SK-N-SH treated with all-trans-retinoic acid at 6 μM for 48 hours (cell line): ENCODE results near the gene NAALADL2.

ENCODE experiments used
- BACH2 ChIP-seq: fragments of 250-450 bp; sonication (Bioruptor Pico); IDR thresholded peaks from 2 replicates; pipeline ENCODE4 v1.9.0; 2021; ENCODE audit warnings: mild to moderate bottlenecking, borderline replicate concordance
- ESRRG ChIP-seq: fragments of 250-450 bp; sonication (Bioruptor Pico); IDR thresholded peaks from 2 replicates; pipeline ENCODE4 v1.6.1; 2021; ENCODE audit warnings: mild to moderate bottlenecking
- OSR1 ChIP-seq: fragments of 250-450 bp; sonication (Bioruptor Pico); IDR thresholded peaks from 2 replicates; pipeline ENCODE4 v1.8.0; 2022; ENCODE audit warnings: moderate library complexity, mild to moderate bottlenecking, inconsistent platforms
- PPARA ChIP-seq: fragments of 250-450 bp; sonication (Bioruptor Pico); IDR thresholded peaks from 2 replicates; pipeline ENCODE4 v1.5.0; 2020; ENCODE audit warnings: mild to moderate bottlenecking, borderline replicate concordance
- ZC3H10 ChIP-seq: fragments of 250-450 bp; sonication (Bioruptor Pico); IDR thresholded peaks from 2 replicates; pipeline ENCODE4 v1.5.1; 2021; ENCODE audit warnings: mild to moderate bottlenecking, moderate library complexity
- ZFP3 ChIP-seq: fragments of 250-450 bp; sonication (Bioruptor Pico); IDR thresholded peaks from 2 replicates; pipeline ENCODE4 v1.5.0; 2020; ENCODE audit warnings: mild to moderate bottlenecking, moderate library complexity
- ZNF565 ChIP-seq: fragments of 450-650 bp; formaldehyde crosslinking; conservative IDR thresholded peaks from 2 replicates; pipeline ENCODE4 v1.5.0; 2020; ENCODE audit warnings: low read depth, mild to moderate bottlenecking, moderate library complexity
- ZNF8 ChIP-seq: fragments of 450-650 bp; formaldehyde crosslinking; IDR thresholded peaks from 2 replicates; pipeline ENCODE4 v1.5.0; 2020; ENCODE audit warnings: mild to moderate bottlenecking, moderate library complexity
- TF ChIP-seq, protein P1 (sequence below): fragments of 250-450 bp; sonication (Bioruptor Pico); IDR thresholded peaks from 2 replicates; pipeline ENCODE4 v1.8.0; 2020; ENCODE audit warnings: mild to moderate bottlenecking, moderate library complexity, borderline replicate concordance
- TF ChIP-seq, protein P2 (sequence below): fragments of 250-450 bp; sonication (Bioruptor Pico); IDR thresholded peaks from 2 replicates; pipeline ENCODE4 v1.5.1; 2020; ENCODE audit warnings: low read depth, mild to moderate bottlenecking, moderate library complexity
- TF ChIP-seq, protein P3 (sequence below): fragments of 250-450 bp; sonication (Bioruptor Pico); IDR thresholded peaks from 2 replicates; pipeline ENCODE4 v1.5.0; 2020; ENCODE audit warnings: mild to moderate bottlenecking, moderate library complexity
- TF ChIP-seq, protein P4 (sequence below): fragments of 250-450 bp; sonication (Bioruptor Pico); IDR thresholded peaks from 2 replicates; pipeline ENCODE4 v1.8.0; 2021; ENCODE audit warnings: low read depth, mild to moderate bottlenecking, moderate library complexity, borderline replicate concordance

DNA sequence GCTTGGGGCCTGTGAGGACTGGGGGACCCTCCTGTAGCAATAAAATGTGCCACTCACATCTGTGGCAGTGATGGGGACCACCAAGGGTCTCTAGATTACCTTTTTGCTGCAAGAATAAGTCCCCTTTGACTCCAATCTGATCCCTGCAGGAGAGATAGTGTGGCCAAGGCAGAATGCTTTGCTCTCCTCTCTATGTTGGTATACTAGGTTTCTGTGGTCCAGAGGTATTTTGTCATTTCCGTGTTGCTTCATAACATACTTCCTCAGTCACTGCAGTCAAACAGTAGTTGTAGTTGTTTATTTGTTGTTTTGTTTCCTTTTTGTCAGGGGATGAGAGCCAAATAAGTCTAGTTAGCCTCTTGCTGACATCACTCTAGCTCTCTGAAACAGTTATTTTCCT lies 13.1 kb upstream of the NAALADL2 start:
- TF ChIP-seq PPARA (CRISPR knock-in tag) (no peak), ZNF8 (CRISPR knock-in tag) (no peak), ZC3H10 (no peak), ZNF565 (CRISPR knock-in tag) (no peak), OSR1 (no peak), ZFP3 (CRISPR knock-in tag) (no peak), BACH2 (CRISPR knock-in tag) (no peak), ESRRG (no peak)
- TF ChIP-seq, protein P1, sequence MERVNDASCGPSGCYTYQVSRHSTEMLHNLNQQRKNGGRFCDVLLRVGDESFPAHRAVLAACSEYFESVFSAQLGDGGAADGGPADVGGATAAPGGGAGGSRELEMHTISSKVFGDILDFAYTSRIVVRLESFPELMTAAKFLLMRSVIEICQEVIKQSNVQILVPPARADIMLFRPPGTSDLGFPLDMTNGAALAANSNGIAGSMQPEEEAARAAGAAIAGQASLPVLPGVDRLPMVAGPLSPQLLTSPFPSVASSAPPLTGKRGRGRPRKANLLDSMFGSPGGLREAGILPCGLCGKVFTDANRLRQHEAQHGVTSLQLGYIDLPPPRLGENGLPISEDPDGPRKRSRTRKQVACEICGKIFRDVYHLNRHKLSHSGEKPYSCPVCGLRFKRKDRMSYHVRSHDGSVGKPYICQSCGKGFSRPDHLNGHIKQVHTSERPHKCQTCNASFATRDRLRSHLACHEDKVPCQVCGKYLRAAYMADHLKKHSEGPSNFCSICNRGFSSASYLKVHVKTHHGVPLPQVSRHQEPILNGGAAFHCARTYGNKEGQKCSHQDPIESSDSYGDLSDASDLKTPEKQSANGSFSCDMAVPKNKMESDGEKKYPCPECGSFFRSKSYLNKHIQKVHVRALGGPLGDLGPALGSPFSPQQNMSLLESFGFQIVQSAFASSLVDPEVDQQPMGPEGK: no peak
- TF ChIP-seq, protein P2, sequence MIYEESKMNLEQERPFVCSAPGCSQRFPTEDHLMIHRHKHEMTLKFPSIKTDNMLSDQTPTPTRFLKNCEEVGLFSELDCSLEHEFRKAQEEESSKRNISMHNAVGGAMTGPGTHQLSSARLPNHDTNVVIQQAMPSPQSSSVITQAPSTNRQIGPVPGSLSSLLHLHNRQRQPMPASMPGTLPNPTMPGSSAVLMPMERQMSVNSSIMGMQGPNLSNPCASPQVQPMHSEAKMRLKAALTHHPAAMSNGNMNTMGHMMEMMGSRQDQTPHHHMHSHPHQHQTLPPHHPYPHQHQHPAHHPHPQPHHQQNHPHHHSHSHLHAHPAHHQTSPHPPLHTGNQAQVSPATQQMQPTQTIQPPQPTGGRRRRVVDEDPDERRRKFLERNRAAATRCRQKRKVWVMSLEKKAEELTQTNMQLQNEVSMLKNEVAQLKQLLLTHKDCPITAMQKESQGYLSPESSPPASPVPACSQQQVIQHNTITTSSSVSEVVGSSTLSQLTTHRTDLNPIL (CRISPR knock-in tag): no peak
- TF ChIP-seq, protein P3, sequence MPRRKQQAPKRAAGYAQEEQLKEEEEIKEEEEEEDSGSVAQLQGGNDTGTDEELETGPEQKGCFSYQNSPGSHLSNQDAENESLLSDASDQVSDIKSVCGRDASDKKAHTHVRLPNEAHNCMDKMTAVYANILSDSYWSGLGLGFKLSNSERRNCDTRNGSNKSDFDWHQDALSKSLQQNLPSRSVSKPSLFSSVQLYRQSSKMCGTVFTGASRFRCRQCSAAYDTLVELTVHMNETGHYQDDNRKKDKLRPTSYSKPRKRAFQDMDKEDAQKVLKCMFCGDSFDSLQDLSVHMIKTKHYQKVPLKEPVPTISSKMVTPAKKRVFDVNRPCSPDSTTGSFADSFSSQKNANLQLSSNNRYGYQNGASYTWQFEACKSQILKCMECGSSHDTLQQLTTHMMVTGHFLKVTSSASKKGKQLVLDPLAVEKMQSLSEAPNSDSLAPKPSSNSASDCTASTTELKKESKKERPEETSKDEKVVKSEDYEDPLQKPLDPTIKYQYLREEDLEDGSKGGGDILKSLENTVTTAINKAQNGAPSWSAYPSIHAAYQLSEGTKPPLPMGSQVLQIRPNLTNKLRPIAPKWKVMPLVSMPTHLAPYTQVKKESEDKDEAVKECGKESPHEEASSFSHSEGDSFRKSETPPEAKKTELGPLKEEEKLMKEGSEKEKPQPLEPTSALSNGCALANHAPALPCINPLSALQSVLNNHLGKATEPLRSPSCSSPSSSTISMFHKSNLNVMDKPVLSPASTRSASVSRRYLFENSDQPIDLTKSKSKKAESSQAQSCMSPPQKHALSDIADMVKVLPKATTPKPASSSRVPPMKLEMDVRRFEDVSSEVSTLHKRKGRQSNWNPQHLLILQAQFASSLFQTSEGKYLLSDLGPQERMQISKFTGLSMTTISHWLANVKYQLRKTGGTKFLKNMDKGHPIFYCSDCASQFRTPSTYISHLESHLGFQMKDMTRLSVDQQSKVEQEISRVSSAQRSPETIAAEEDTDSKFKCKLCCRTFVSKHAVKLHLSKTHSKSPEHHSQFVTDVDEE: no peak
- TF ChIP-seq, protein P4, sequence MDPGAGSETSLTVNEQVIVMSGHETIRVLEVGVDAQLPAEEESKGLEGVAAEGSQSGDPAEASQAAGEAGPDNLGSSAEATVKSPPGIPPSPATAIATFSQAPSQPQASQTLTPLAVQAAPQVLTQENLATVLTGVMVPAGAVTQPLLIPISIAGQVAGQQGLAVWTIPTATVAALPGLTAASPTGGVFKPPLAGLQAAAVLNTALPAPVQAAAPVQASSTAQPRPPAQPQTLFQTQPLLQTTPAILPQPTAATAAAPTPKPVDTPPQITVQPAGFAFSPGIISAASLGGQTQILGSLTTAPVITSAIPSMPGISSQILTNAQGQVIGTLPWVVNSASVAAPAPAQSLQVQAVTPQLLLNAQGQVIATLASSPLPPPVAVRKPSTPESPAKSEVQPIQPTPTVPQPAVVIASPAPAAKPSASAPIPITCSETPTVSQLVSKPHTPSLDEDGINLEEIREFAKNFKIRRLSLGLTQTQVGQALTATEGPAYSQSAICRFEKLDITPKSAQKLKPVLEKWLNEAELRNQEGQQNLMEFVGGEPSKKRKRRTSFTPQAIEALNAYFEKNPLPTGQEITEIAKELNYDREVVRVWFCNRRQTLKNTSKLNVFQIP (CRISPR knock-in tag): no peak
